ENCODE data around the gene TXNDC12.
"Not testable (repeated sequence)": the region's sequence is repeated elsewhere in the genome, so short reads cannot be mapped to it uniquely, and the experiment has no call there.

The TXNDC12 gene

DNA sequence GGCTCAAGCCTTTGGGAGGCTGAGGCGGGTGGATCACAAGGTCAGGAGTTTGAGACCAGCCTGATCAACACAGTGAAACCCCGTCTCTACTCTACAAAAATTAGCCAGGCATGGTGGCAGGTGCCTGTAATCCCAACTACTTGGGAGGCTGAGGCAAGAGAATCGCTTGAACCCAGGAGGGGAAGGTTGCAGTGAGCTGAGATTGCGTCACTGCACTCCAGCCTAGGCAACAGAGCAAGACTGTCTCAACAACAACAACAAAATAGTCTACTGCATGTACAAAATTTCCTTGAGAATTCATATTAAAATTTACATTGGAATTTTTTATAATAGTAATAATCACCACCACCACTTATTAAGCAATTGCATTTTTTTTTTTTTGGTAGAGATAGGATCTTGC lies 5.7 kb downstream of the TXNDC12 start:
- DNase-seq (ENCODE audit: low read depth in 2 of 2) = not testable (repeated sequence)

DNA sequence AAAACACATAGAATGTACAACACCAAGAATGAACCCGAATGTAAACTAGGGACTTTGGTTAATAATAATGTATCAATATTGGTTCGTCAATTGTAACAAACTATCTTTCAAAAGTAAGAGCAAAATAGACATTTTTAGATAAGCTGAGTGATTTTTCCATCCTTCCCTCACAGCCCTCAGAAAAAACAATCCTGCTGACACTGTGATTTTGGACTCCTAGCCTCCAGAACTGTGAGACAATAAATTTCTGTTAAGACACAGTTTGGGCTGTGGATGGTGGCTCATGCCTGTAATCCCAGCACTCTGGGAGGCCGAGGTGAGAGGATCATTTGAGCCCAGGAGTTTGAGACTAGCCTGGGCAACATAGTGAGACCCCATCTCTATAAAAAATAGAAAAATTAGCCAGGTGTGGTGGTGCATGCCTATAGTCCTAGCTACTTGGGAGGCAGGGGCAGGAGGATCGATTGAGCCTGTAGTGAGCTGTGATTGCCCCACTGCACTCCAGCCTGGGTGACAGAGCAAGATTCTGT lies 9.3 kb downstream of the TXNDC12 start:
- not testable (repeated sequence) for DNase-seq (ENCODE audit: low read depth in 2 of 2)

DNA sequence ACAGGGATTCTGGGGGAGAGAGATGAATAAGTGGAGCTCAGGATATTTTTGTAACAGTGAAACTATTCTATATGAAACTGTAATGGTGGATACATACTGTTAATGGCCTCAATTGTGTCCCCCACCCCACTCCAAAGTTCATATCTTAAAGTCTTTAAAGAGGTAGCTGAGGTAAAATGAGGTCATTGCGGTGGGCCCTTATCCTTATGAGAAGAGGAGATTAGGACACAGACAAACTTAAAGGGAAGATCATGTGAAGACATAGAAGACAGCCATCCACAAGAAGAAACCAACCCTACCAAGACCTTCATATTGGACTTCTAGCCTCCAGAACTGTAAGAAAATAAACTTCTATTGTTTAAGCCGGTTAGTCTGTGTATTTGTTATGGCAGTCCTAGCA lies 9.8 kb downstream of the TXNDC12 start:
- DNase-seq (ENCODE audit: low read depth in 2 of 2) = no peak

DNA sequence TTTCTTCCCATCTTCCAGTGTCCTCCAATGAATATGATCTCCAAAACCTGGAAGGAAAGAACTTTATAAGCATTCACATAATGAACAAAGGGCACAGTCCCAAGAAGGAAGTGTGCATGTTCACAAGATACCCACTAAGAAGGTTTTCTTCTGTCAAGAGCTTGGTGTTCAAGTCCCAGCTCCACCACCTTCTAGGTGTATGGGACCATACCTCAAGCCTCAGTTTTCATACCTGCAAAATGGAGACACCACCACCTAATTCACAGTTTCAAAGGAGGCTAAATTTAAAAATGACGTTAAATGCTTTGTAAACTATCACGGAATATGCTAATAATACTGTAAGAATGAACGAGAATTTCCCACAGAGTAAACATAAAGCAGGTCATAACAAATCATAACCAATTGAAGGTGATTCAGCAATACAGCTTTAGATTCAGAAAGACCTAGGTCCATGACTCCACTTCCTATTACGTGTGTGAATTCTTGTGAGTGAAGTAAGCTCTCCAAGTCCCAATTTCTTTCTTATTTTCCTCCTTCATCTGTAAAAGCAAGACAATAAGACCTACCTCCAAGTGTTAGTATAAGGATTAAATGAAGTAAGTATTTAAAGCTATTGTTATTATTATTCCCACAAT lies 13.3 kb downstream of the TXNDC12 start:
- DNase-seq (ENCODE audit: low read depth in 2 of 2) = no peak

DNA sequence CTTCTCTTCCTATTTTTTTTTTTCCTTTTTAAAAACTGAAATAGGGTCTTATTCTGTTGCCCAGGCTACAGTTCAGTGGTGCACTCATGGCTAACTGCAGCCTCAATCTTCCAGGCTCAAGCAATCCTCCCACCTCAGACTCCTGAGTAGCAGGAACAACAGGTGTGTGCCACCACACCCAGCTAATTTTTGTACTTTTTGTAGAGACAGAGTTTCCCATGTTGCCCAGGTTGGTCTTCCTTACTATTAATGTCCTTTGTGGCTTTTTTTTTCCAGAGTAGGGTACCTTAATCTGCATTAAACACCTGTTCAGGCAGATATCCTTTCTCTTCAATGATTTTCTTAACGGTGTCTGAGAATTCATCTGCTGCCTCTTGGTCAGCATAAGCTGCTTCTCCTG lies 17.1 kb downstream of the TXNDC12 start:
- no peak for DNase-seq (ENCODE audit: low read depth in 2 of 2)

DNA sequence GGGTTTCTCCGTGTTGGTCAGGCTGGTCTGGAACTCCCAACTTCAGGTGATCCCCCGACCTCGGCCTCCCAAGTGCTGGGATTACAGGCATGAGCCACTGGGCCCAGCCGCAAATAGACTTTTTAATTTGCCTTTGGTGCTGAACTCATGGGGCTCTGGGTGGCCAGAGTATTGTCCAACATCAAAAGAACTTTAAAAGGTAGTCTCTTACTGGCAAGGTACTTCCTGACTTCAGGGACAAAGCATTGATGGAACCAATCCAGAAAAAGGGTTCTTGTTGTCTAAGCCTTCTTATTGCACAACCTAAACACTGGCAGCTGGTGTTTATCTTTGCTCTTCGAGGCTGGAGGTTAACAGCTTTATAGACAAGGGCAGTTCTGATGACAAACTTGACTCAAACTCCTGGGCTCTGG lies 17.6 kb downstream of the TXNDC12 start:
- no peak for DNase-seq (ENCODE audit: low read depth in 2 of 2)

DNA sequence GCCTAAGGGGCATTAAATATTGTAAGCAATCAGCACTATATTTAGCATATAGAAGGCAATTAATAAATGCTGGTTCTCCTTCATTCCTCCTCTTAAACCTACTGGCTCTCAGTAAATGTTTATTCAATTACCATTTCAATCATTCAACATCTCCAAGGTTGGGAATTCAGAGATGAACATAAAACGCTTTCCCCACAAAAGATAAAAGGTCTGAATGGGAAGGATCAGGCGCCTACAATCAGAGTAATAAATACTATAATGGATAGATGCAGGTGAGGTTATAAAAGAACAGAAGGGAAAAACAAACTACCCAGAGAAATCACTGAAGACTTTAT lies 21.0 kb downstream of the TXNDC12 start:
- DNase-seq (ENCODE audit: low read depth in 2 of 2) = no peak

DNA sequence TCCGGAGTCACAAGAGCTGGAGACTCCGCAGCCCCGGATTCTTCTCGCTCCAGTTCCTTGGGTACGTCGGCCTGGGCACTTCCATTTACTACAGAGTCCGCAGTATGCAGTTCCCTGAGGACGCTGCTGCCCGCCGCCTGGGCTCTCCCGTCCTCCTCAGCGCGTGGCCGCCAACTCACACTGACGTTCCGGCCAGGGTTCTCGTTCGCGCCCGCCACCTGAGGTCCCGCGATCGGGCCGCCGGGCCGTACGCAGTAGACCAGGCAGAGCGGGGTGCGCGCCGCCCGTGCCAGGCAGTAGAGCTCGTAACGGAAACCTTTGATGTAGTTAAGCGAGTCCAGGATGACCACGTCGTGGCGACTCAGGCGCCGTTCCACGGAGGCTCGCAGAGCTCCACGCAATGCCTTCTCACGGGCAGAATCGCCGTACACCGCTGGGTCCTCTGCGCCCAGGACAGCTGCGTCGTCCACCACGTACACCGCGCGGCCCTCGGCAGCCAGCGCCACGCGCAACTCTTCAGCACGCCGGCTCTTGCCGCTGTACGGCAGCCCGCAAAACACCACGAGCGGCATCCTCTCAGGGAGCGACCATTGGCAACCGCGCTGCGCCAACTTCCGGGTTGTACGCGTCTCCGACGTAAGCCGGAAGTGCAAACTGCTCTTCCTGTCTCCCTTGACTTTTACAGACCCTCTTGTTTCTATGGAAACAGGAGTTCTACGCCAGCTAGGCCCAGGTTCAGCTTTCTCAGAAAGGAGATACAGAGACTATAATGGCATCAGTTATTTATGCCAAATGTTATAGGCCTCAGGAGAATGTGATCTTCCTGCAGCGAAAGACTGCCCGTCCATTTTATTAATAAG lies 21.6 kb downstream of the TXNDC12 start, which contains the start of gene KTI12:
Gene KTI12, minus strand, starts transcription at position 621 of the 860 bp plus-strand sequence. Its CDS starts 49 bp downstream, at position 572.
- DNase-seq (ENCODE audit: low read depth in 2 of 2) = peak; percentile 55 to 56

DNA sequence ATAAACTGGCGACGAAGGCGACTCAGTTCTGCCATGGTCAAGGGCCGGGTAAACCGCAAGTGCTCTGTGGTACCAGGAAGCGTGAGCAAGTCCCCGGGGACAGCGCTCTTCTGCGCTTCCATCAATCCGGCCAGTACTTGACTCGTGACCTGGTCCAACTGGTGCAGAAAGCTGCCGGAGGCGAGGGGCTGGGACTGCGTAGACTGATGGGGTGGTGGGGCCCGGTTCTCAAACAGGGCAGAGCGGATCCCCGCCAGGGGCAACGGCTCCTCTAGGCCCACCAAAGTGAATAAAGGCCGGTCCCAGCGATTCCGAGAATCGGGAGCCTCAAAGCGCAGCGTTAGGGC lies 22.2 kb downstream of the TXNDC12 start:
- DNase-seq (ENCODE audit: low read depth in 2 of 2) = no peak

DNA sequence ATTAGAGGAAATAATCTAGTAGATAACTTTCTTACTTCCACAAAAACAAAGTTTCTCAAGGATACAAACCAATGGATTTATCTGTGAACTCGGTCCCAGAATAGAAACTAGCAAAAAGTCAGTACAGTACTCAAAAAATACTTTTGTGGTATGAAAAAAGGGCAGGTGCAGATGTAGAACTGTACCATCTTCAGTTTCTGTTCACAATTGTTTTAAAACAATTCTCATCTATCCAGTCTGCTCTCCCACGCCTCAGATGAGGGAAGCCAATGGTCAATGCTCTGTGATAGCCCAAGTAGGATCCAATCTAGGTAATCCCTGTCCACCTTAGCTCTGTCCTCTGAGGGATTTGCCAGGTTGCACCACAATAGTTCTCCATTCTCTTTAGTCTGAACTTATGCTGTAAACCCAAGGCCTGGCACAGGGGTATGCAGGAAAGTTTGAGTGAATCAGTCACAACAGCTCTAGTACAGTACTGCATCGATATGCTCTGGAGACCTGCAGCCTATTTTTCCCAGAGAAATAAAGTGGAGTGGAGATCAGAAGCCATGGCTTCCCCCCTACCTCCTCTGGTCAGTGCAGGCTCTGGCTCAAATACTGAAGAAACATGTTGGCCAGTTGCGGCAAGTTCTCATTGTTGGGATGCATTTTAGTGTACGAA lies 22.7 kb downstream of the TXNDC12 start:
- DNase-seq (ENCODE audit: low read depth in 2 of 2) = no peak

DNA sequence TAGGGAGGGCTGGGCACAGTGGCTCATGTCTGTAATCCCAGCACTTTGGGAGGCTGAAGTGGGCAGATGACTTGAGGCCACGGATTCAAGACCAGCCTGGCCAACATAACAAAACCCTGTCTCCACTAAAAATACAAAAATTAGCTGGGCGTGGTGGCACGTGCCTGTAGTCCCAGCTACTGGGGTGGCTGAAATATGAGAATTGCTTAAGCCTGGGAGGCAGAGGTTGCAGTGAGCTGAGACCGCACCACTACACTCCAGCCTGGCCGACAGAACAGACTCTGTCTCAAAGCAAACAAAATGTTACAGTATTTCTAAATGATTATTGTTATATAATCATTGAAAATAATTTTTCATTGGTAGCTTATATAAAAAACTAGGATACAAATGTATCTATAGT lies 26.2 kb downstream of the TXNDC12 start:
- not testable (repeated sequence) for DNase-seq (ENCODE audit: low read depth in 2 of 2)

DNA sequence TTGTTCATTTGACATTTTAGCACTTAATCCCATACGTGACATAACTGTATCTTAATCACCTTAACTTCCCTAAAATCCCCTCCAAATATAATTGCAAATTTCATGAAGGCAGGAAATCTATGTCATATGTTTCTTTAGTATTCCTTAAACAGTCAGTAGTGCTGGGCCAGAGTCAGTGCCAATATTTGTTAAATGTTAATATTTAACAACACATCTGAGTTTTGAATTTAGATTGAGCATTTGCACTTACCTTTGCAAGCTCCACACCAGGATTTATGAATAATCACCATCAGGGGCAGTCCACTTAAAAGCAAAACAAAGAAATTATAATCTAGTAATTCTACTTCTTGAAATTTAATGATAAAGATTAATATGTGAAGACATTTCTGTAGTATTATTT lies 26.7 kb downstream of the TXNDC12 start:
- no peak for DNase-seq (ENCODE audit: low read depth in 2 of 2)

DNA sequence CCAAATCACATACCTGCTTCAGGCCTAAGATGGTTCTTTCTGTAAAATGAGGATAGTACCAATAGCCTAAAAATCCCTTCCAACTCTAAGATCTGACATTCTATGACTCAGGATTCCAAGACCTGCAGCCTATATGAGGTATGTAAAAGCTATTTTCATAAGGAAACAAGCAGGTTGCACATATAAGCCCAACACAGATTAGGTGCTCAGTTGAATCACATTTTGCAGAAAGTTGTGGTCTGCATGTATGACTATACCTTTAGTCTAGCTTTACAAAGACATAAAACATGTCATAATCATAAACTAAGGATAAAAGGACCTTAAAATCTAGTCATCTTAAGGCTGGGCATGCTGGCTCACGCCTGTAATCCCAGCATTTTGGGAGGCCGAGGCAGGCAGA lies 28.7 kb downstream of the TXNDC12 start:
- DNase-seq (ENCODE audit: low read depth in 2 of 2) = no peak

DNA sequence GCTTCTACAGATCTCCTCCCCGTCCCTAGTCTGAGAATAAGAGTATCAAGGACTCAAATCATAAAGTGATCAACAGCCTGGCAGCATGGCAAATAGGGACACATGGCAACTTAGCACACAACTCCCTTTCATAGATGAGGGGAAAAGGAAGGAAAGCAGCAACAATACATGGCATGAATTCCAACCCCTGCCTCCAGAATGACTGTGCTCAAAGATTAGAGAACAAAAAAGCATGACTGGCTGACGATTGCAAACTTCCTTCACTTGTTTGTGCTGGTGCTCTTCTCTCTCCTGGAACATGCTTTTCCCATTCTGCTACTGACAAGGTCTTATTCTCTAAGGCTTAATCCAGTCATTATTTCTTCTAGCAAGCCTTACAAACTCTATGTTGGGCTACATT lies 32.9 kb downstream of the TXNDC12 start:
- DNase-seq (ENCODE audit: low read depth in 2 of 2) = no peak

DNA sequence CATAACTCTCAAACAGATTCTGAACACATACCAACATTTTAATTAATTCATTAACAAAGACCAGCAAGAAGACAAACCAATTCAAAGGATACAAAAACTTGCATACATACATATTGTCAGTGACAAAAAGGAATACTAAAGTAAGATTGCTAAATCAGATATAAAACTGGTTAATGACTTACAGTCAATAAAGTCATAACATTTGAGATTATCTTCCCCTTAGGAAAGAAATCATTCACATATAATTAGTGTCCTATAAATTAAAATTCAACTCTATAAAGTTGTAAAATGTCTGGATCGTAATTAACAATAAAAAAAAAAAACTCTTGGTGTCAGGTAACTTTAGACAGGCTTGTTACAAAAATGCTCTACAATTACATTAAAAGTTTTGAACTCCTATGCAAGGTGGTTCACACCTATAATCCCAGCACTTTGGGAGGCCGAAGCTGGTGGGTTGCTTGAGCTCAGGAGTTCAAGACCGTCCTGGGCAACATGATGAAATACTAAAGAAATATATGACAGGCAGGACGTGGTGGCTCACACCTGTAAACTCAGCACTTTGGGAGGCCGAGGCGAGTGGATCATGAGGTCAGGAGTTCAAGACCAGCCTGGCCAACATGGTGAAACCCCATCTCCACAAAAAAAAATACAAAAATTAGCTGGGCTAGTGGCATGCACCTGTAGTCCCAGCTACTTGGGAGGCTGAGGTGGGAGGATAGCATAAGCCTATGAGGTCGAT lies 46.8 kb downstream of the TXNDC12 start:
- DNase-seq (ENCODE audit: low read depth in 2 of 2) = no peak

DNA sequence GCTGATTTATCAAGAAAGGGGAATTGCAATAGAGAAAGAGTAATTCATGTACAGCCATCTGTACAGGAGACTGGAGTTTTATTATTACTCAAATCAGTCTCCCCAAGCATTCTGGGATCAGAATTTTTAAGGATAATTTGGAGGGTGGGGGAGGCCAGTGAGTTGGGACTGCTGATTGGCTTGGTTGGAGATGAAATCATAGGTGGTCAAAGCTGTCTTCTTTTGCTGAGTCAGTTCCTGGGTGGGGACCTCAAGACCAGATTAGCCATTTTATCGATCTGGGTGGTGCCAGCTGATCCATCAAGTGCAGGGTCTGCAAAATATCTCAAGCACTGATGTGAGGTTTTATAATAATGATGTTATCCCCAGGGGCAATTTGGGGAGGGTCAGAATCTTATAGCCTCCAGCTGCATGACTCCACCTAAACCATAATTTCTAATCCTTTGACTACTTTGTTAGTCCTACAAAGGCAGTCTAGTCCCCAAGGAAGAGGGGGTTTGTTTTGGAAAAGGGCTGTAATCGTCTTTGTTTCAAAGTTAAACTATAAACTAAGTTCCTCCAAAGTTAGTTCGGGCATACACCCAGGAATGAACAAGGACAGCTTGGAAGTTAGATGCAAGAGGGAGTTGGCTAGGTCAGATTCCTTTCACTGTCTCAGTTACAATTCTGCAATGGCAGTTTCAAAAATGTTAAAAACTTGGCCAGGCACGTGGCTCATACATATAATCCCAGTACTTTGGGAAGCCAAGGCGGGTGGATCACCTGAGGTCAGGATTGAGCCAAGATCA lies 47.6 kb downstream of the TXNDC12 start:
- no peak for DNase-seq (ENCODE audit: low read depth in 2 of 2)

DNA sequence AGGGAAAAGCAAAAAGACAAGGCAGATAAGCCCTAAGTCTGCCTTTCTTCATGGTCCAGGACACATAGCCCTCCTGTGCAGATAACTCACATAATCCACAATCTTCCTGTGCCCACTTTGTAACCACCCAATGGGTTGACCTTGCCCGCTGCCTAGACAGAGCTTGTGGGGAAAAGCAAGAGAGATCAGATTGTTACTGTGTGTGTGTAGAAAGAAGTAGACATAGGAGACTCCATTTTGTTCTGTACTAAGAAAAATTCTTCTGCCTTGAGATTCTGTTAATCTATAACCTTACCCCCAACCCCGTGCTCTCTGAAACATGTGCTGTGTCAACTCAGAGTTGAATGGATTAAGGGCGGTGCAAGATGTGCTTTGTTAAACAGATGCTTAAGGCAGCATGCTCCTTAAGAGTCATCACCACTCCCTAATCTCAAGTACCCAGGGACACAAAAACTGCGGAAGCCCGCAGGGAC lies 48.9 kb downstream of the TXNDC12 start:
- DNase-seq (ENCODE audit: low read depth in 2 of 2) = not testable (repeated sequence)

DNA sequence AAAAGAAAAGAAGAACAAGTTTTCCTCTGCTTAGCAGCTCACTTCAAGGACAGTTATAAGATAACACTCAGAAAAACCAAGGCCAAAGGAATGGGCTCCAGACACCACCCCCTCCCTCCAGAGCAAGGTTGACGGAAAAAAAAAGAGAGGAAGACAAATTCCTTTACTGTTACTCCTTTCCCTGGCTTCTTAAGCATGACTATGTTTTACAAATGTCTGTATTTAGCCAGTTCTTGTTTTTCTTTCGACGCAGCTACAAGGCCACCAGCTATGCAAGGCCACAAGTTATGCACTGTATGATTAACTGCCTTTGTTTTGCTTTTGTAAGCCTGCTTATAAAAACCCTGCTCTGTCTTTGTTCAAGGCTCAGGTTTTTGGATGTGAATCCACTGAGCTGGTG lies 49.4 kb downstream of the TXNDC12 start:
- not testable (repeated sequence) for DNase-seq (ENCODE audit: low read depth in 2 of 2)

DNA sequence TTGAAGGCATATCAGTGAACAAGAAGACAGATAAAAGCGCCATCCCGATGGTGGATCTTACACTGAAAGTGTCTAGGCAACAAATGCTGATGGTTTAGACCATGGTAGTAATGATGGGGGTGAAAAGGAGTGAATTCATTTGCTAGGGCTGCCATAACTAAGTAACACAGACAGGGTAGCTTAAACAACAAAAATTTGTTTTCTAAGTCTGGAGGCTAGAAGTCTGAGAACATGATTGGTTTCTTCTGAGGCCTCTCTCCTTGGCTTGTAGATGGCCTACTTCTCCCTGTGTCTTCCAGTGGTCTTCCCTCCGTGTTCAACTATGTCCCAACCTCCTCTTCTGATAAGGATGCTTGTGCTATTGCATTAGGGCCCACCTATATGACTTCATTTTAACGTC lies 51.1 kb downstream of the TXNDC12 start:
- no peak for DNase-seq (ENCODE audit: low read depth in 2 of 2)

DNA sequence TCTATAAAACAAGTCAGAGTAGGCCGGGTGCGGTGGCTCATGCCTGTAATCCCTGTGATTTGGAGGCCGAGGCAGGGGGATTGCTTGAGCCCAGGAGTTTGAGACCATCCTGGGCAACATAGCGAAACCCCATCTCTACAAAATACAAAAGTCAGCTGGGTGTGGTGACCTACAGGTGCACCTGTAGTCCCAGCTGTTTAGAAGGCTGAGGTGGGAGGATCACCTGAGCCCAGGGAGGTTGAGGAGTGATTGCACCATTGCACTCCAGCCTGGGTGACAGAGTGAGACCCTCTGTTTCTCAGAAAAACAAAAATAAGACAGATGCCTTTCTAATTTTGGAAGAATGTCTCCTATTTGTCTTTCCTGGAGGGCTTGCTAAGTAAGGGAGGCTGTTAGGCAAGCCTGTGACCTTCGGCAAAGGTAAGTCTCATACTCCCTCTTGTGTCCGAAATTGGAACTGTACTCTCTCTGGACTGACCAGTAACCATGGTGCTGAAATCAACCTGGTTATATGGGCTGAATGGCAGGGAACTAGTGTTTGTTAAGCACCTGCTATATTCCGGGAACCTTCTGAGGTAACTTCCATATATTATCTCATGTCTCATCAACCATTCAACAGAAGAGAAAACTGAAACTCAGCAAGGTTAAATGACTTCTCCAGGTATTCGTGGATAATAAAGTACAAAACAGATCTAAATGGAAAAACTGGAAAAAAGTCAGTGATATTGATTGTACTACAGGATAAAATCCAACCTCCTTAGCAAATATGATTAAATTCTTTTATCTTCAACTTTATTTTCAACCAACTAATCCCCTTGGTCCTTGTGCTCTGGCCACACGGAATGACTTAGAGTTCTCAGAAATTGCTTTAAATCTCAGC lies 52.7 kb downstream of the TXNDC12 start:
- DNase-seq (ENCODE audit: low read depth in 2 of 2) = peak in 1 of 2 donors; percentile 16
